Sigmoid colon (tissue), 3 donors: ENCODE data around the gene TBXAS1.

Experiments used
- POLR2A ChIP-seq, 2 donors: fragments of 450-650 bp; IDR thresholded peaks; one replicate each; pipeline ENCODE4 v1.6.1; 2016; ENCODE audit warnings: antibody characterized with exemption in 2 of 2, mild to moderate bottlenecking in 2 of 2, moderate library complexity in 2 of 2
- TF ChIP-seq, protein P1 (sequence below), 4 experiments: fragments of 450-650 bp in 3 of 4; fragments of 200-600 bp in 1 of 4; IDR thresholded peaks; one replicate each; pipeline ENCODE4 v1.5.1; 2016 to 2019; ENCODE audit warnings: antibody characterized with exemption in 4 of 4, mild to moderate bottlenecking in 3 of 4, moderate library complexity in 2 of 4

DNA sequence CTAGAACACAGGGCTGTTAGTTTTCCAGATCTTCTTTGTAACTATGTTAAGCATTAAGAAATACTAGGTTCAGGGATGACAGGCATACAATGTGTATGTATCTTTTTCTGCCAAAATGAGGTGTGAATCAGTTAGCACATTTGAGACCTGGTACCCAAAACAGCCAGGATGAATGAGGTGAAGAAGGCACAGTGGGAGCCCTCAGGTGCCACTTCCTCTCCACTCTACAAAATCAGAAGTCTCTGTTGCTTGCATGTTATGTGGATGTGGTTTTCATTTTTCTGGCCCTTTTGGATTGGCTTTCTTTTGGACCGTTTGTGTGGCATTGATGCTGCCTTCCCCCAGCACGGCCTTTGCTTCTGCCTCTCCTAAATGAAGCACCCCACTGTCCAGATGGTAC lies 15.4 kb upstream of the TBXAS1 start:
- TF ChIP-seq, protein P1, sequence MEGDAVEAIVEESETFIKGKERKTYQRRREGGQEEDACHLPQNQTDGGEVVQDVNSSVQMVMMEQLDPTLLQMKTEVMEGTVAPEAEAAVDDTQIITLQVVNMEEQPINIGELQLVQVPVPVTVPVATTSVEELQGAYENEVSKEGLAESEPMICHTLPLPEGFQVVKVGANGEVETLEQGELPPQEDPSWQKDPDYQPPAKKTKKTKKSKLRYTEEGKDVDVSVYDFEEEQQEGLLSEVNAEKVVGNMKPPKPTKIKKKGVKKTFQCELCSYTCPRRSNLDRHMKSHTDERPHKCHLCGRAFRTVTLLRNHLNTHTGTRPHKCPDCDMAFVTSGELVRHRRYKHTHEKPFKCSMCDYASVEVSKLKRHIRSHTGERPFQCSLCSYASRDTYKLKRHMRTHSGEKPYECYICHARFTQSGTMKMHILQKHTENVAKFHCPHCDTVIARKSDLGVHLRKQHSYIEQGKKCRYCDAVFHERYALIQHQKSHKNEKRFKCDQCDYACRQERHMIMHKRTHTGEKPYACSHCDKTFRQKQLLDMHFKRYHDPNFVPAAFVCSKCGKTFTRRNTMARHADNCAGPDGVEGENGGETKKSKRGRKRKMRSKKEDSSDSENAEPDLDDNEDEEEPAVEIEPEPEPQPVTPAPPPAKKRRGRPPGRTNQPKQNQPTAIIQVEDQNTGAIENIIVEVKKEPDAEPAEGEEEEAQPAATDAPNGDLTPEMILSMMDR (IDR thresholded peaks at IDR 0.05), result no peak
- no peak for TF ChIP-seq POLR2A (IDR thresholded peaks at IDR 0.05)
